GM10266 (cell line): ENCODE results near the gene CLNS1A.

Experiments used
- DNase-seq: peaks from one replicate; pipeline ENCODE4 v3.0.0; 2012; ENCODE audit errors: extremely low spot score
- TF ChIP-seq, protein P1 (sequence below): IDR thresholded peaks from 2 replicates; pipeline ENCODE4 v1.5.1; 2012; ENCODE audit warnings: mild to moderate bottlenecking, low read depth; ENCODE audit not compliant: control insufficient read depth, insufficient read depth; ENCODE audit errors: missing control alignments

Gene CLNS1A

GRCh38 chr11:77665240-77665965 is 27.8 kb upstream of the CLNS1A start:
- TF ChIP-seq, protein P1, sequence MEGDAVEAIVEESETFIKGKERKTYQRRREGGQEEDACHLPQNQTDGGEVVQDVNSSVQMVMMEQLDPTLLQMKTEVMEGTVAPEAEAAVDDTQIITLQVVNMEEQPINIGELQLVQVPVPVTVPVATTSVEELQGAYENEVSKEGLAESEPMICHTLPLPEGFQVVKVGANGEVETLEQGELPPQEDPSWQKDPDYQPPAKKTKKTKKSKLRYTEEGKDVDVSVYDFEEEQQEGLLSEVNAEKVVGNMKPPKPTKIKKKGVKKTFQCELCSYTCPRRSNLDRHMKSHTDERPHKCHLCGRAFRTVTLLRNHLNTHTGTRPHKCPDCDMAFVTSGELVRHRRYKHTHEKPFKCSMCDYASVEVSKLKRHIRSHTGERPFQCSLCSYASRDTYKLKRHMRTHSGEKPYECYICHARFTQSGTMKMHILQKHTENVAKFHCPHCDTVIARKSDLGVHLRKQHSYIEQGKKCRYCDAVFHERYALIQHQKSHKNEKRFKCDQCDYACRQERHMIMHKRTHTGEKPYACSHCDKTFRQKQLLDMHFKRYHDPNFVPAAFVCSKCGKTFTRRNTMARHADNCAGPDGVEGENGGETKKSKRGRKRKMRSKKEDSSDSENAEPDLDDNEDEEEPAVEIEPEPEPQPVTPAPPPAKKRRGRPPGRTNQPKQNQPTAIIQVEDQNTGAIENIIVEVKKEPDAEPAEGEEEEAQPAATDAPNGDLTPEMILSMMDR = no peak
- DNase-seq = no peak

- DNase-seq = no peak
- TF ChIP-seq, protein P1 = no peak
These were observed 24.1 kb upstream of the CLNS1A start for GRCh38 chr11:77661670-77662069.

- DNase-seq = no peak
- TF ChIP-seq, protein P1 = no peak
These were observed 23.4 kb upstream of the CLNS1A start for GRCh38 chr11:77660947-77661346.

DNA sequence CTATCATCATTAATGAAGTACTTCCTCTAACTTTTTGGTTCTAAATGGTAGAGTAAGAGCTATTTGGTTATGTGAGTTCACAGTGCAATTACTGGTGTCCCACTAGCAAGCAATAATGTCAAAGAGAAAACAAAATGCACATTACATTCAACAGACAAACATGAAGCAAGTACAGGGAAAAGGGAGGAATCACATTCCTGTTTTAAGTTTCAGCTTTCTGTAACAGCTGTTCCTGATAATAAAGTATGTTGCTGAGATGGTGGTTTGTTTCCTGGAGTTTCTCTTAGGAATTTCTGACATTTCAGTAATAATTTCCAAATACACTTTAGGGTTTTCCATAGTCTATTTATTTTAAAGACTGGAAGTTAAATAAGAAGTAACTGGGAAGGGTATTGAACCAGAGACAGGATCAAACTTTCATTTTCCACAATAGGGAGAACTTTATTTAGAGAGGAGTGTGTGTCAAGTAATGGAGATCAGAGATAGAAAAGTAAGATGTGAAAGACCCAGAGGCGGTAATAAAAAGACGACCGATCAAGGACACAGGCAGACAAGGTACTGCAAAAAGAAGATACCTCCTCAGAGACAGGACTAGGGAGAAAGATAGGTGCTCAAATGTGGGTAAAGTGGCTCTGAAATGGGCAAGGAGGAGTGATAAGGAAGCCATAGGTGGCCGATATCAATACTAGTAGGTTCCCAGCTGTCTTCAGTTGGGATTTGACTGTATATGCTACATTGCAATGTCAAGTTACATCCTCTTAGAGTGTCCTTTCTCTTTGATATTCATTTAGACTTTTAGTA is 20.8 kb upstream of the CLNS1A start:
- TF ChIP-seq, protein P1 = no peak
- no peak for DNase-seq

DNA sequence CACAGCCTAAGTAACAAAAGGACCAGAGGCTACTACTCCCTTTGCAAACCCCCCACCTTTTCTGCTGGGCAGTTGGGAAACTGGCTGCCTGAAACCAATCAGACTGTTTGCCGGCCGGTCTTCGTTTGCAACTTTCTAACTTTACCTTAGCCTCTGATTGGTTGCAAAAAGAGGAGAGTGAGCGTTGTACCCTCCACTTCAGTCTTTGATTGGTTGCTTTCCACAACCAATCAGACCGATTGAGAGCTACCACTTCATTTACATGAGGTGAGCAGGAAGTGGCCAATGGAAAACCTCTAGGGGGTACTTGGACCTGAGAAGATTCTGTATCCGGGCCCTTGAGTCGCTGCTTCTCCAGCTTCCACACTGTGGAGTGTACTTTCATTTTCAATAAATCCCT is 18.8 kb upstream of the CLNS1A start:
- TF ChIP-seq, protein P1 = no peak
- DNase-seq = no peak

GRCh38 chr11:77654770-77655434 is 17.3 kb upstream of the CLNS1A start:
- TF ChIP-seq, protein P1 = no peak
- no peak for DNase-seq

DNA sequence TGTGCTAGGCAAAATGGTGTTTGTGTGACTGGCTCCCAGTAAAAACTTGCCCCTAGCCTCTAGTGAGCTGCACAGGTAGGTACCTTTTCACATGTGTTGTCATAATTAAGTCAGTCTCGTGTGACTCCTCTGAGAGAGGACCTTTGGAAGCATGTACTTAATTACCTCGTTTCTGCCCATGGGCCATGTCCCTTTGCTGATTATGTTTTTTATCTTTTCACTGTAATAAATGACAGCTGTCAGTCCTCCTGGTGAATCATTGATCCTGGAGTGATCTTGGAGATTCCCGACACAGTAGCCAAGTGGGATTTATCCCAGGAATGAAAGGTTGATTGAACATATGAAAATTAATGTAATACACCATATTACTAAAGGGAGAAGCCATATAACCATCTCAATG is 12.5 kb upstream of the CLNS1A start:
- TF ChIP-seq, protein P1 = no peak
- DNase-seq = no peak
